GM20000 (cell line): ENCODE results near the gene FBXO24.
A peak's percentile ranks its signal among the peaks of the same experiment; 100 is the strongest.
"Not testable (repeated sequence)": the region's sequence is repeated elsewhere in the genome, so short reads cannot be mapped to it uniquely, and the experiment has no call there.

Source experiments
- DNase-seq: peaks from one replicate; pipeline ENCODE4 v3.0.0; 2012; ENCODE audit warnings: low spot score
- CTCF ChIP-seq: IDR thresholded peaks from 2 replicates; pipeline ENCODE4 v1.5.1; 2012; ENCODE audit warnings: mild to moderate bottlenecking, control low read depth; ENCODE audit errors: extremely low read depth, missing control alignments

Gene FBXO24

DNA sequence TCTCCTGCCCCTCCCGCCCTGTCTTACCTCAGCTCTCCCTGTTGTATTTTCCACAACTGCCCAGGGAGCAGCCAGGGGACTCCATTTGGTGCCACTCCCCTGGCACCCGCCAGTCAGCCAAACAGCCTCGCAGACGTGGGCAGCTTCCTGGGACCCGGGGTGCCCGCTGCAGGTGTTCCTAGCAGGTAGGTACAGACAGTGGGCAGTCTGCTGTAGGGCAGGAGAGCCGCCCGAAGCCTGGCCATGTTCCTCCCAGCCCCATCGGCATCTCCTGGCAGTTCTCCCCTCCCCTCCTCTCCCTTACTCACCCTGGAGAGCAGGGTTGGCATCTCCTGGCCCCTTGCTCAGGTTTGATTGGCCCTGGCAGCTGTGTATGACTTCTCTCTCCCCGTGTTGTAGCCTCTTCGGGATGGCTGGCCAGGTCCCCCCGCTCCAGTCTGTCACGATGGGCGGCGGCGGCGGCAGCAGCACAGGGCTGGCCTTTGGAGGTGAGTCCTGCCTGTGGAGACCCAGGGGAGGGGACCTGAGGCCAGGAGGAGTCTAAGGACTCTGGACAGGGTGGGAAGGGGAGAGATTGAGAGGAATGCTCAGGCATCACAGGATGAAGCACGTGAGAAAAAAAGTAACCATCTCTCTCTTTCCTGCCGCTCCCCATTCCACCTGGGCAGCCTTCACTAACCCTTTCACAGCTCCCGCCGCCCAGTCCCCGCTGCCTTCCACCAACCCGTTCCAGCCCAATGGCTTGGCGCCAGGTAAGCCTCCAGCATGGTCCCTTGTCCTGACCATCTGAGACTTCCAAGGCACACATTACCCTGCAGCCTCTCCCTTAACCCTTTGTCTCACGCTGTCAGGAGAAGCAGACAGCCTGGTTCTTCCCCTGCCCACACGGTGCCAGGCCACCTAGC lies 23.7 kb upstream of the FBXO24 start:
- DNase-seq = no peak
- no peak for TF ChIP-seq CTCF

DNA sequence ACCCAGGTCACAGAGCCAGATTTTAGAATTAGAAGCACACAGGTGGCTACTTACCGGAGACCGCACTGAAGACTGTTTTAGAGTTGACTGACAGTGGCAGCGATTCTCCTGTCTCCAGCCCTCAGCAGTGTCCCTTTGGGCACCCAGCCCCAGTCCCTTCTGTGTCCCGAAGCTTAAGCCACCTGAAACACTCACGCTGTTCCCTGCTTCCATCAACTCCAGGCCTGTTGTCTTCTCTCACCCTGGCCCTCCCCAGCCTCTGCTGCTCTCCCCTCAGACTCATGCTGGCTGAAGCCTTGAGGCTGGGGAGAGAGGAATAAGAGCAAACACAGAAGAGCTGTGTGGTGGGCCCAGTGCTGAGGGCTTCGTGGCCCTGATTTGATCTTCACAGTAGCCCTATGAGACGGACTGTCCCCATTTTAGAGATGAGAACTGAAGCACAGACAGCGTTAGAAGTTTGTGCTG lies 23.0 kb upstream of the FBXO24 start:
- DNase-seq = no peak
- TF ChIP-seq CTCF = no peak

DNA sequence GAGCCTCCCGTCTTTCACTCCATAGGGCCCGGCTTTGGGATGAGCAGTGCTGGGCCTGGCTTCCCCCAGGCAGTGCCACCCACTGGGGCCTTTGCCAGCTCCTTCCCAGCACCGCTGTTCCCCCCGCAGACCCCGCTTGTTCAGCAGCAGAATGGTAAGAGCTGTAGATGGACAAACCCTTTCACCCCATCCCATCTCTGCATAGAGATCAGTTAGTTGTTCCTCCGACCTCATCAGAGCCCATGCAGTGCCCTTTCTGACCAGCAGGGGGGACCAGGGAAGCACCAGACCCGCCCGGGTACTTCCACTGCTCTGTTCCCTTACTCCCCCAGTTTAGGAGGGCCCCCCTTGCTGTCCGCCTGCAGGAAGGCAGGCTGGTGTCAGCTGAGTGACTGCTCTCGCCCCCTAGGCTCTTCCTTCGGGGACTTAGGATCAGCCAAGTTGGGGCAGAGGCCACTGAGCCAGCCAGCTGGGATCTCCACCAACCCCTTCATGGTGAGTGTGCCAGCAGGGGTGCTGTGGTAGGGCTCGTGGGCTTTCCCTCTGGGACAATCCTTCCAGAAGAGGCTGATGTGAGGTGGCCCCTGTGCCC lies 22.2 kb upstream of the FBXO24 start:
- peak; percentile 87 for TF ChIP-seq CTCF
- DNase-seq = peak; percentile 83

DNA sequence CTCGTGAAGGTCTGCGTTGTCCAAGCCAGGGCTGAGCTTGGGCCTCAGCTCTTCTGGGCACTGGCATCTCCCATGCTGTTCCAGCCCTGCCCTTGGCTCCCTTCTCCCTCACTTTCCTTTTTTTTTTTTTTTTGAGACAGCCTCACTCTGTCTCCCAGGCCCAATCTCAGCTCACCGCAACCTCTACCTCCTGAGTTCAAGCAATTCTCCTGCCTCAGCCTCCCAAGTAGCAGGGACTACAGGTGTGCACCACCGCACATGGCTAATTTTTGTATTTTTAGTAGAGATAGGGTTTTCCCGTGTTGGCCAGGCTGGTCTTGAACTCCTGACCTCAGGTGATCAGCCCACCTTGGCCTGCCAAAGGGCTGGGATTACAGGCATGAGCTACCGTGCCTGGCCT lies 21.7 kb upstream of the FBXO24 start:
- DNase-seq = not testable (repeated sequence)

DNA sequence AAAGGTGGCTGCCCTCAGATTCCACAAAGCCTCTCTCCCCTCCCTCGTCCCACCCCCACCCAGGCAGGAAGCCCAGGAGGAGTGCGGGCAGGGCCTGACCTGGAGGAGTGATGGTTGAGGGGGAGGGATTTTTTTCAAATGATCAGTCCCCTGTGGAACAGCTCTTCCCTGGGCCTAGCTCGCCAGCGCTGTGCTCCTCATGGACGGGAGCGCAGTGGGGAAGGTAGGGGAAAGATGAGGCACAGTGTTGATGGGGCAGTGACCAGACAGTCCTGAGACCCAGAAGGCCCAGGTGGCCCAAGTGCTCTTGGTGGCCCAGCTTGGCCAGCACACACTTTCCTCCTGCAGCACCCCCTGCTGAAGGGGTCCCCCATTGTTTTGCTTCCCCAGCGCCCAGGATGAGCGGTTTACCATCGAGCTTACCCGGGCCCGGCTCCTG lies 21.0 kb upstream of the FBXO24 start:
- TF ChIP-seq CTCF = no peak
- no peak for DNase-seq

DNA sequence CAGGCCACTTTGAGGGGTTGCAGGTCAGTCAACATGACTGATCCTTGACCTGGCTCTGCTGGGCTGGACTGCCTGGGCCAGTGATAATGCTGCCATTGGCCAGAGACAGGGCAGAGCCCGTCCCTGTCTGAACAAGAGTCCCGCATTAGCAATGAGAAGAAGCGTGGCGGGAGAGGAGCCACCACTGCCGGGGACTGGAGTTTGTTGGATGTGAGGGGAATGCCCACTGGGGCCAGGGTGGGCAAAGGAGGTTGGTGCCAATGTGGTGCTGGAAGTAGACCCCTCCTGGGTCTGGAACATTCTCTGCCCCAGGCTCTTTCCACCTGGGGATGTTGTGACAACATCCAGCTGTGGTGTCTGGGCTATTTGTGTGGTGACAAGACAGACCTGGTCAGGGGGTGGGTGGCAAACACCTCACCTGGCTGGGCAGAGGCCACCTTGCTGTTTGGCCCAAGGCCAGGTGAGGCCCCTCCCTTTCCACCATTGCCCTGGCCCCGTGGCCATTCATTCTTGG lies 20.1 kb upstream of the FBXO24 start:
- TF ChIP-seq CTCF = no peak
- DNase-seq = no peak

- DNase-seq = no peak
- TF ChIP-seq CTCF = no peak
Measured at GRCh38 chr7:100567031-100567730, 18.9 kb upstream of the FBXO24 start.
